ENCODE measurements around the gene CCDC126.

- TF ChIP-seq CTCF (IDR thresholded peaks at IDR 0.05) = no peak
- TF ChIP-seq POLR2A (IDR thresholded peaks at IDR 0.05) = no peak
- TF ChIP-seq EP300 (IDR thresholded peaks at IDR 0.05) = no peak
- TF ChIP-seq POLR2AphosphoS5 (IDR thresholded peaks at IDR 0.05) = no peak
Observed at GRCh38 chr7:23616593-23616992, 19.4 kb downstream of the CCDC126 start.
